HUES48 (cell line): ENCODE data around the gene UBTD2.
A peak's percentile ranks its signal among the peaks of the same experiment; 100 is the strongest.
"Not testable (repeated sequence)": the region's sequence is repeated elsewhere in the genome, so short reads cannot be mapped to it uniquely, and the experiment has no call there.

Source experiments
- H3K27ac ChIP-seq: one replicate; pipeline ENCODE4 v1.7.0; 2013; ENCODE audit warnings: low read depth, low read length, inconsistent platforms
- H3K27me3 ChIP-seq: 2 replicates; pipeline ENCODE4 v1.6.1; 2013; ENCODE audit warnings: mild to moderate bottlenecking, low read length; ENCODE audit not compliant: control insufficient read depth, insufficient read depth
- H3K36me3 ChIP-seq: 2 replicates; pipeline ENCODE4 v1.6.1; 2013; ENCODE audit warnings: low read length; ENCODE audit not compliant: control insufficient read depth, insufficient read depth
- H3K4me1 ChIP-seq: 2 replicates; pipeline ENCODE4 v1.6.1; 2013; ENCODE audit warnings: mild to moderate bottlenecking, low read length; ENCODE audit not compliant: control insufficient read depth, insufficient read depth
- H3K4me3 ChIP-seq: 2 replicates; pipeline ENCODE4 v1.5.1; 2013; ENCODE audit warnings: mild to moderate bottlenecking, low read depth, low read length
- H3K9ac ChIP-seq: 2 replicates; pipeline ENCODE4 v1.6.1; 2013; ENCODE audit warnings: mild to moderate bottlenecking, low read depth, low read length, moderate library complexity
- H3K9me3 ChIP-seq: 2 replicates; pipeline ENCODE4 v1.6.1; 2013; ENCODE audit warnings: low read length; ENCODE audit not compliant: control insufficient read depth, insufficient read depth

UBTD2 gene

GRCh38 chr5:172283020-172283861 lies at the start of gene UBTD2:
Gene UBTD2 (minus strand): TSS chr5:172283764. CDS start chr5:172283665, 99 bp downstream.
- Histone ChIP-seq H3K27me3 (no peaks in the 10 kb centered on the region), H3K9me3 (no peaks in the 10 kb centered on the region), H3K4me1 (peaks cover 25% of the 10 kb centered on the region), H3K27ac (peak within 1 kb of the TSS; percentile 92), H3K9ac (peak within 1 kb of the TSS; percentile 88), H3K36me3 (0 out of 2 replicates have a peak, but pooled peaks cover 3% of the 10 kb centered on the region), H3K4me3 (peak within 1 kb of the TSS; percentile 88)

- H3K36me3 ChIP-seq, H3K9ac ChIP-seq, H3K4me1 ChIP-seq, H3K4me3 ChIP-seq, H3K27ac ChIP-seq, H3K9me3 ChIP-seq, H3K27me3 ChIP-seq: not testable (repeated sequence)
Measured at GRCh38 chr5:172326901-172327300, 43.3 kb upstream of the UBTD2 start.

- no peaks in the 10 kb centered on the region for H3K36me3 ChIP-seq
- no peaks in the 10 kb centered on the region for H3K27me3 ChIP-seq
- no peaks in the 10 kb centered on the region for H3K9me3 ChIP-seq
- H3K27ac ChIP-seq, result no peak overlapping the region
- no peaks in the 10 kb centered on the region for H3K4me1 ChIP-seq
- H3K4me3 ChIP-seq, result no peak overlapping the region
- H3K9ac ChIP-seq, result no peak overlapping the region
Measured at GRCh38 chr5:172325452-172325851, 41.9 kb upstream of the UBTD2 start.

GRCh38 chr5:172322028-172322965 lies 38.7 kb upstream of the UBTD2 start:
- H3K9ac ChIP-seq, result no peak overlapping the region
- no peaks in the 10 kb centered on the region for H3K4me1 ChIP-seq
- H3K27ac ChIP-seq, result no peak overlapping the region
- H3K36me3 ChIP-seq, result no peaks in the 10 kb centered on the region
- H3K27me3 ChIP-seq, result no peaks in the 10 kb centered on the region
- H3K9me3 ChIP-seq, result no peaks in the 10 kb centered on the region
- no peak overlapping the region for H3K4me3 ChIP-seq

- no peak overlapping the region for H3K4me3 ChIP-seq
- H3K9me3 ChIP-seq, result no peaks in the 10 kb centered on the region
- no peaks in the 10 kb centered on the region for H3K27me3 ChIP-seq
- H3K27ac ChIP-seq, result no peak overlapping the region
- no peaks in the 10 kb centered on the region for H3K4me1 ChIP-seq
- H3K36me3 ChIP-seq, result no peaks in the 10 kb centered on the region
- H3K9ac ChIP-seq, result no peak overlapping the region
Measured at GRCh38 chr5:172321593-172321992, 38.0 kb upstream of the UBTD2 start.

- H3K36me3 ChIP-seq, result no peaks in the 10 kb centered on the region
- no peak overlapping the region for H3K27ac ChIP-seq
- H3K4me1 ChIP-seq, result no peaks in the 10 kb centered on the region
- H3K9me3 ChIP-seq, result no peaks in the 10 kb centered on the region
- no peak overlapping the region for H3K4me3 ChIP-seq
- no peak overlapping the region for H3K9ac ChIP-seq
- no peaks in the 10 kb centered on the region for H3K27me3 ChIP-seq
Measured at GRCh38 chr5:172319708-172320441, 36.3 kb upstream of the UBTD2 start.

GRCh38 chr5:172315587-172316493 lies 32.3 kb upstream of the UBTD2 start:
- H3K4me1 ChIP-seq, result no peaks in the 10 kb centered on the region
- no peaks in the 10 kb centered on the region for H3K27me3 ChIP-seq
- H3K36me3 ChIP-seq, result no peaks in the 10 kb centered on the region
- no peak overlapping the region for H3K9ac ChIP-seq
- no peak overlapping the region for H3K27ac ChIP-seq
- no peaks in the 10 kb centered on the region for H3K9me3 ChIP-seq
- no peak overlapping the region for H3K4me3 ChIP-seq

- Histone ChIP-seq H3K36me3 (no peaks in the 10 kb centered on the region), H3K9me3 (no peaks in the 10 kb centered on the region), H3K4me1 (no peaks in the 10 kb centered on the region), H3K4me3 (no peak overlapping the region), H3K27me3 (no peaks in the 10 kb centered on the region), H3K9ac (no peak overlapping the region), H3K27ac (no peak overlapping the region)
Measured at GRCh38 chr5:172313915-172314314, 30.4 kb upstream of the UBTD2 start.

- H3K4me1 ChIP-seq, result no peaks in the 10 kb centered on the region
- no peak overlapping the region for H3K27ac ChIP-seq
- no peak overlapping the region for H3K9ac ChIP-seq
- no peak overlapping the region for H3K4me3 ChIP-seq
- no peaks in the 10 kb centered on the region for H3K27me3 ChIP-seq
- no peaks in the 10 kb centered on the region for H3K36me3 ChIP-seq
- no peaks in the 10 kb centered on the region for H3K9me3 ChIP-seq
Measured at GRCh38 chr5:172312286-172312685, 28.7 kb upstream of the UBTD2 start.

GRCh38 chr5:172311605-172312004 lies 28.0 kb upstream of the UBTD2 start:
- Histone ChIP-seq H3K9me3 (no peaks in the 10 kb centered on the region), H3K27me3 (no peaks in the 10 kb centered on the region), H3K4me3 (no peak overlapping the region), H3K27ac (no peak overlapping the region), H3K4me1 (no peaks in the 10 kb centered on the region), H3K36me3 (no peaks in the 10 kb centered on the region), H3K9ac (no peak overlapping the region)
